Kidney capillary endothelial cell (primary cell): ENCODE data around the gene EIF5.

Source experiments
- DNase-seq: peaks from one replicate; pipeline ENCODE4 v3.0.0-alpha.2; 2018; ENCODE audit warnings: low spot score

EIF5 gene

DNA sequence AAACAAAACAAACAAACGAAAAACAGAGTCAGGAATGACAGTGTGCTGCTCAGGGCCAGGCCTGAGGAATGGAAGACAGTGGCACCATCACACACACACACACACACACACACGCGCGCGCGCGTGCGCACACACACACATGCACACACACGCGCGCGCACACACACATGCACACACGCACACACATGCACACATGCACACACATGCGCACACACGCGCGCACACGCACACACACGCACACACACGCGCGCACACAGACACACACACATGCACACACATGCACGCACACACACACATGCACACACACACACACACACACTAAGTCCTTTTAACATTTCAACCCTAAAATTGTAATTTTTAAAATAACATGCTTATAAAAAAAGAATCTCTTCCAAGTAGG is 38.0 kb downstream of the EIF5 start:
- no peak for DNase-seq

DNA sequence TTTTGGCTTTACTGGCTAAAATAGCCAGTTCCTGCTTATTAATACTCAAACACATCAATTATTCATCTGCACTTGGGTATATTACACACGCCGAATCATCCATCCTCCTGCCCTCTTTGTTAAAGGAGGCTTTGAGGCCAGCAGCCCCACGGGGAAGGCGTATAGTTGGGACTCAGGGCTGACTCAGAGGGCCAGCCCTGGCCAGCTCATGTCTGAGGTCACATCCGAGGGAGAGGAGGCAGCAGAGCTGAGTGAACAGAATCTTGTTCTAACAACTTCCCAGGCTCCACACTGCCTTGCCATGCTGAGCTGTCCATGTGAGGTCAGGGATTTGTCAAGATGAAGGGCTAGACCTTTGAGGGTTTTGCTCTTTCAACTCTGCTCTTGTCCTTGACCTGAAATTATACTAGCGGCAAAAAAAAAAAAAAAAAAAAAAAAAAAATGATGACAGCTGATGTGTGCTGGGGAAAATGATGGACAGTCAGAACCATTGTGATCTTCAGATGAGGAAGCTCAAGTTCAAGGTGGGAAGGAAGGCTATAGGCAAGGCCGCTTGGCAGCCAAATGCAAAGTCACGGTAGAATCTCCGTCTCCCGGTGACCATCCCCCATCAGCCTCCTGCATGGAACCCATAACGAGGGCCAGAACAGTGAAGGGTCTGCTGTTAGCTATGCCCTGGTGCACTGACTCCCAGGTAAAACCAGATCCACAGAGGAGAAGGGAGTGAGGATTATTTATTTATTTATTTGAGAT is 38.7 kb downstream of the EIF5 start:
- peak; percentile 98 for DNase-seq

DNA sequence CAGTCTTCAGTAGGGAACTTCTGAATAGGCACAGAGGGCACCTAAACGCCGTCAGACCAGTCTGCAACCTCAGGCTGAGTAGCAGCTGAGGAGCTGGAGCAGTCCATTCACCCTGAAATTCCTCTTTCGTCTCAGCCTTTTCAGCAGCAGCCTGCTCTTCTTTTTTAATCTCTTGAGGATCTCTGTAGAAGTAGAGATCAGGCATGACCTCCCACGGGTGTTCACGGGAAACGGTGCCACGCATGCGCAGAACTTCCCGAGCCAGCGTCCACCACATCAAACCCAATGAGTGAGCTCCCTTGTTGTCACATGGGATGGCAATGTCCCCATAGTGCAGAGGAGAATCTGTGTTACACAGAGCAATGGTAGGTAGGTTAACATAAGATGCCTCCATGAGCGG is 40.1 kb downstream of the EIF5 start:
- no peak for DNase-seq

DNA sequence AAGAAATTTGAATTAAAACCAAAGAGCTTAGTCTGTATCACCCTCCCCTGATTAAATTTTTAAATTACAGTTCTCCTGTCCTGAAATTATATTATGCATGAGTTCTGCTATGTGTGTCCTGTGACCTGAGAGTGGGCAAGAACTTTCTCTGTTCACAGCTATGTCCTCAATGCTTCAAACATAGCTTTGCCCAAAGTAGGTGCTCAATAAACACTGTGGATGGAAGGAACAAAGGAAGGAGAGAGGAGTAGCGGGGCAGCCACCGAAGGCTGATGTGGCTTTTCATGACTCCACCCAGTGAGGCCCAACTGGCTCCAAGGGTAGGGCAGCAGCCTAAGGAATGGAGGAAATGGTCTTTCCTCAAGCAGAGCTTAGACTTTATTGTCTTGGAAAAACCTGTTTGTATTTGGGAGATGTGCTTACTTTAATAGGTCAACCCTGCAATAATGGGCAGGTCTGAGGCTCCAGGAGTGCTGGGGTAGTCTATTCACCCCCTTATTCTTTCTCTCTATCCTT is 43.5 kb downstream of the EIF5 start:
- DNase-seq = no peak

DNA sequence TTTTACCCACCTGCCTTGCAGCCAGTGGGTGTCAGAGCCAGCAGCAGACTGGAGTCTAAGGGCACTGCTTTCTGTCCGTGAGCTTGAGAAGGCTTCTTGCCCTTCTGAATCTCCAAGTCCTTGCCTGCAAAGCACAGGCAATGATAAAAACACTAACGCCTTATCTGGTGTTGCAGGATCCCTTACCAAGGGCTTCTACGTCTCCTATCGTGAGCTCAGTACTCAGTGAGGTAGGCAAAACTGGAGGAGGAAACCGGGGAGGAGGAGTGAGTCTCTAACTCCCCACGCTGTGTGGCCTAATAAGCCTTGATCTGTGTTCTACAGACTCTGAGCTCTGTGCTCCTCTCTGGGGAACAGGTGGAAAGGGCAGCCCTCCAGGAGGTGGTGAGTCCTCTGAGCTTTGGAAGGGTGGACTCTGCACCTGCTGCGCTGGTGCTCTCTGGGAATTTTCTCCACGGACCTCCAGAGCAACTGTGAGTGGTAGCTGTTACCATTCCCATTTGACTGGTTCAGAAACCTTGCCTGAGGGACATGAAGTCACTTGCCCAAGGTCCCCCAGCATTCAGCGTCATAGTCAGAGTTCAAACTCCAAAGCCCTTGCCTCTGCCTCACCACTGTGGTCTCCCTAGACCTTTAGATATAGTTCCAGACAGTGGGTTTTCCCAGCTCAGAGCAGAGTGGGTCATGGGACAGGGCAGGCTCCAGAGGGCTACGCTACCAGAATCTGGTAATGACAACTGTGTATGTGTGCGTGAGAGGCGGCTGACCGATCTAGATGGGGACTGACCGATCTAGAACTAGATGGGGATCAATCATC is 44.2 kb downstream of the EIF5 start:
- no peak for DNase-seq

DNA sequence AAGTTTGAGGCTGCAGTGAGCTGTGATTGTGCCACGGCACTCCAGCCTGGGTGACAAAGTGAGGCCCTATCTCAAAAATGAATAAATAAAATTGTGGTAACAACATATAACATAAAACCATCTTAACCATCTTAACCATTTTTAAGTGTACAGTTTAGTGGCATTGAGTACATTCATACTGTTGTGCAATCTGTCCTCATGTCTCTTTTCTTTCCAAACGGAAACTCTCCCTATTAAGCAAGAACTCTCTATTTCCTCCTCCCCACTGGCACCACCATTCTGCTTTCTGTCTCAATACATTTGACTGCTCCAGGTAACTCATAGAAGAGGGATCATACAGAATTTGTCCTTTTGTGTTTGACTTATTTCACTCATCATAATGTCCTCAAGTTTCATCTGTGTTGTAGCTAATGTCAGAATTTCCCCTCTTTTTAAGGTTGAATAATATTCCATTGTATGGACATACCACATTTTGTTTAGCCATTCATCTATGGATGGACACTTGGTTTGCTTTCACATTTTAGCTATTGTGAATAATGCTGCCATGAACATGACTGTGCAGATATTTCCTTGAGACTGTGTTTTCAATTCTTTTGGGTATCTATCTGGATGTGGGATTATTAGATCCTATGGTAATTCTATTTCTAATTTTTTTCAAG is 46.8 kb downstream of the EIF5 start:
- DNase-seq = no peak

DNA sequence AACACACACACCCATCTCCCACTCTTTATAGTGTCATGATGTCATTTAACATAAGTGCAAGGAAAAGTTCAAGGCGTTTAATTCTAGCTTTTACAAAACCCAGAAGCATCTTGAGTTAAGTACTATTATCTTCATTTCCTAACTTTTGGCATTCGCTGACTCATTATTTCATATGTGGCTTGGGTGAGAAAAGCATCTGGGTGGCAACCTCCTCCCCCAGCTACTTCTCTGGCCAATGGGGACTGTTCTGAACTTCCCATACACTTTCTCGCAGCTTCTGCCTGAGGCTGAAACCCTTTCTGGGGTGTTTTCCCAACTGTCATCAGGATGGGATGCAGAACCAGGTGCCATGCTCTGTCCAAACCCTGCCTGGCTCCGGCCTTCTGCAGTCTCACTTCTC is 48.3 kb downstream of the EIF5 start:
- DNase-seq = no peak

DNA sequence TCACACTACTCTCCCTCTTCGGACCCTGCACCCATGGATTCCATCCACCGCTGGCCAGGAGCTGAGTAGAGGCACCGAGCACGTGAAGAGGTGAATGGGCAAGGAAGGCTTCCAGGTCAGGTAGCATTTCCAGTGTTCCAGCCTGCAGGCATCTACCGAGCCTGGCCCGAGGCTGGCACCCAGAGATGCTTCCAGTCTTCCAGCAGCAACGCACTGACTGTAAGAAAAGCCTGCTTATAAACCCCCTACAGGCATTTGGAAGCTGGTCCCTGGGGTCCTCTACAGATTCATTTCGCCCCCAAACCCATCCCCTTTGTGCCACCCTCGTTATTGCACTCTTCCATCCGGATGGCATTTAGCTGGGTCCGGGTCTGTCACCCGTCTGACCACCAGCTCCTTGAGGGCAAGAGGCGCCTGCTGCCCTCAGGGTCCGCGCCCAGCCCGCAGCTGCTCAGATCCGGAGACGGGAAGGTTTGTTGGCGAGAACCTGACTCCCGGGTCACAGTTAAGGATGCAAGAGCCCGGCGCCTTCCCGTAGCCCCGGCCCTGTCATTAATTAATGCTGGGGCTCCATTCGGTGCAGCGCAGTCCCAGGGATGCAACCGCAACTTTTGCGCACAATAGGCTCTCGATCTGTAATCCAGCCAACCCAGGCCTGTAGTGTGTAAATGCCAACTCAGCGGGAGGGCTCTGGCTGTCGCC is 50.6 kb downstream of the EIF5 start:
- DNase-seq = no peak

DNA sequence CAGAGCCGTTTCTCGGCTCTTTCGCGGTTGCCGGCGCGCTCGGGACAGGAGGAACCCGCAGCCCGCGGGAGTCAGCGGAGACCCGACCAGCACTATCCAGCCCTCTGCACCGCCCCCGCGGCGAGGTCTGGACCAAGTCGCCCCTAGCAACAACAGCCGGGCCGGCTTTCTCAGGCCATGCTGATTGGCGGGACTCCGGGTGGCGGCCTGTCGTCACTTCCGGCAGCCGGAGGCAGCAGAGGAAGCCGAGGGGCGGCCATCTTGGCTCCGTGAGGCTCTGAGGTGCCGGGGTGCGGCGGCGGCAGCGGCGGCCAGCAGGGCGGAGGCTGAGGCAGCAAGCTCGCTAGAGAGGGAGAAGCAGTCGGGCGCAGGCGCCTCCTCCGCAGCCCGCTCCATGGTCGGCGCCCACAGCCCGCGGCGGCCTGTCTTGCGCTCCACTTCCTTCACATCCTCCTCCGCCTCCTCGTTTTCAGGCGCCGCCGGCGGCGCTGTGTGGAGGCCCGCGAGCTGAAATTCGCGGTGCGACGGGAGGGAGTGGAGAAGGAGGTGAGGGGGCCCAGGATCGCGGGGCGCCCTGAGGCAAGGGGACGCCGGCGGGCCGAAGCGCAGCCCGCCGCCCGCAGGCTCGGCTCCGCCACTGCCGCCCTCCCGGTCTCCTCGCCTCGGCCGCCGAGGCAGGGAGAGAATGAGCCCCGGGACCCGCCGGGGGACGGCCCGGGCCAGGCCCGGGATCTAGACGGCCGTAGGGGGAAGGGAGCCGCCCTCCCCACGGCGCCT is 51.3 kb downstream of the EIF5 start, which contains the start of gene MARK3:
Gene MARK3 (plus strand): TSS at position 264 of the 777 bp plus-strand sequence. CDS start 615 bp downstream, outside the sequence.
- DNase-seq = peak; percentile 92

DNA sequence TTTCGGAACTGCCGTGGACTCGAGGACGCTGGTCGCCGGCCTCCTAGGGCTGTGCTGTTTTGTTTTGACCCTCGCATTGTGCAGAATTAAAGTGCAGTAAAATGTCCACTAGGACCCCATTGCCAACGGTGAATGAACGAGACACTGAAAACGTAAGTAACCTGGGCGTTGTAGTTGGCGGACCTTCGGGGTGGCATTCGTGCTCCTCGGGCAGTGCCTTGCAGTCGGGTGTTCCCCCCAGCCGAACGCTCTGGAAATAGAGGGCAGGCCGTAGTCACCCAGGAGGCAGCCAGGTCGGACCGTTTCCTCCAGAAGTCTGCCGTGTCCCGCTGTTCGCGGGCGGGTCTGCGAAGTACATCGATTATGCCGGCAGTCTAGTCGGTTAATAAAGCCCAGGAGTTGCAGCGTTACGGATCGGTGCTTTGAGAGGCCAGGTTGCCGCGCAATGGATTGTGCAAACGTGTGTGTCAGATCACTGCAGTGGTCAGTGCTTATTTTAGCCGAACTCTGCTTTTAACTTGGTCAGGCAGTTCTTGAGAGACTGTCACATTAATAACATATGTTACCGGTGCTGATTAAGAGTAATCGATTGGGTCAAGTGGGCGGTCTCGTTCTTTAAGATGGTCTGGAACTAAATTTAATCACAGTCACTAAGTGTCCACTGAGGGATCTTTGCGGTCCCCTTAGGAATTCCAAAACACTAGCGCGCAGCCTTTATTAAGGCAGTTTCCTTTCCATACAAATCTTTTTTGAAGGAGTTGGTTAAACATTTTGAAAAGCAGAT is 52.1 kb downstream of the EIF5 start:
- no peak for DNase-seq

DNA sequence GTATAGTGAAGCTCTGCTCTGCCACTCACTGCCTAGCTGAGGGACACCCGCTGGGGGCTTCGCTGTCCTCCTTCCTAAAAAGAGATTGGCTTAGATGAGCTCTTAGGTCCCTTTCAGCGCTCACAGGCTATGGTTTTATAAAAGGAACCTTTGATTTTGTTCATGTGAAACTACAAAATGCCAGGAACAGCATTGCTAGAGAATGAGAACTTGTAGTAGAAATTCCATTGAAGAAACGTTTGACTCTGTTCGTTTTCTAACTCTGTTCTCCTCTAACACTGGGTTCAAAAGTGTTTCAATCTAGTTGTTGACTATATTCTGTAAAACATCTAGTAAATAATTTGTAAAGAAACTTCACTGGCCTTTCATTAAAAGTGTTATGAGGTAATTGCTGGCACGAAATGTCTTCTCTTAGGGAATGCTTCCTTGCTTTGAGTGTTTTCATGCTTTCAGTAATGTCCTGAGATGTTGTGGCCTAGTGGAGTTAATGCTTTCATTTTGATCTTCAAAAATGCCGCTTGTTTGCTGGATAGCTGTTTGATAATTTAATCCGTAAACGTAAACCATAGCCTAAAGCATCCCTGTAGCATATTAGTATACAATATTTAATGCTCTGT is 52.8 kb downstream of the EIF5 start:
- no peak for DNase-seq

DNA sequence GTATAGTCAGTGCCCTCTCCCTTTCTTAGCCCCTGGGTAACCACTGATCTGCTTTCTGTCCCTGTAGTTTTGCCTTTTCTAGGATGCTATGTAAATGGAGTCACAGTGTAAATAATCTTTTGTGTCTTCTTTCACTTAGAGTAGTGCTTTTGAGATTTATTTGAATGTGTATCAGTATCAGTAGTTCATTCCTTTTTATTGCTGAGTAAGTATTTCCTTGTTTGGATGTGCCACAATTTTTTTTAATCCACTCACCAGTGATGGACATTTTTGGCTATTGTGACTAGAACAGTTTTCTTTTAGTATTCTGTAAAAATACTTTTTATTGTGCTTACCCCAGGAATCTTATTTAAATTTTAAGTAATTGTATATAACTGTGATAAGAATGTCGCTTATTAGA is 54.6 kb downstream of the EIF5 start:
- DNase-seq = no peak

DNA sequence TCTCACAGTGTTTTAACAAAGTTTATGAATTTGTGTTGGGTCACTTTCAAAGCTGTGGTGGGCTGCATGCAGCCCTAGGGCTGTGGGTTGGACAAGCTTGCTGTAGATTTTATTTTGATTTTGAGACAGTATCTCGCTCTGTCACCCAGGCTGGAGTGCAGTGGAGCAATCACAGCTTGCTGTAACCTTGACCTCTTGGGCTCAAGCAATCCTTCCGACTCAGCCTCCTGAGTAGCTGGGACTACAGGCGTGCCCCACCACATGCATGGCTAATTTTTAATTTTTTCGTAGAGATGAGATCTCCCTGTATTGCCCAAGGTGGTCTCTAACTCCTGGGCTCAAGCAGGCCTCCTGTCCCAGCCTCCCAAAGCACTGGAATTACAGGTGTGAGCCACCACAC is 56.6 kb downstream of the EIF5 start:
- DNase-seq = no peak

DNA sequence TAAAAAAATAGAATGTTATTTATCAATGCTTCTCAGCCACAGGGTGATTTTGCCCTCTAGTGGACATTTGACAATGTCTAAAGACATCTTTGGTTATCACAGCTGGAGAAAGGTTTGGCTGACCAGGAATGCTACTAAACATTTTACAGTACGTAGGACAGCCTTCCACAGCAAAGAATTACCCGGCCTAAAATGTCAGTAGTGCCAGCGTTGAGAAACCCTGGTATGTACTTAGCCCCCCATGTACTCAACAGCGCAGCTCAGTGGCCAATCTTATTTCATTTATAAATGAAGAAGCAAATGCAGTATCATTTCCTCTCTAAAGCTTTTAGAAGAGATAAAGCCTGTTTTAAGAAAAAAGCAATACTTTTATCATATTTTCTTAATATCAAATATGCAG is 57.0 kb downstream of the EIF5 start:
- DNase-seq = peak; percentile 42

DNA sequence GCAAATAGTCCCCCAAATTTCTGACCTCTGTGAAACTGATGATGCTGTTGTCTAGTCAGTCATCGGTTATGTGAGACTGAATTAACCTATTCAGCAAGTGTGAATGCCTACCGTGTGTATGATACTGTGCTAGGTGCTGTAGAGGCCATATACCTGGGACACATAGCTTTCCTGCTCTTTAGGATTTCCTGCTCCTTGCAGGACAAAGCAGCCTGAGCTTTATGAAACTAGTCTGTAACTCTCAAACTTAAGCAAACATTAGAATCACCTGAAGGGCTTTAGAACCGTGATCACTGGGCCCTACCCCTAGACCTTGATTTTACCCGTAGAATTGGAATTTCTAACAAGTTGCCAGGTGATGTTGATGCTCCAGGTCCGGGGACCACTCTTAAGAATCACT is 58.1 kb downstream of the EIF5 start:
- no peak for DNase-seq

DNA sequence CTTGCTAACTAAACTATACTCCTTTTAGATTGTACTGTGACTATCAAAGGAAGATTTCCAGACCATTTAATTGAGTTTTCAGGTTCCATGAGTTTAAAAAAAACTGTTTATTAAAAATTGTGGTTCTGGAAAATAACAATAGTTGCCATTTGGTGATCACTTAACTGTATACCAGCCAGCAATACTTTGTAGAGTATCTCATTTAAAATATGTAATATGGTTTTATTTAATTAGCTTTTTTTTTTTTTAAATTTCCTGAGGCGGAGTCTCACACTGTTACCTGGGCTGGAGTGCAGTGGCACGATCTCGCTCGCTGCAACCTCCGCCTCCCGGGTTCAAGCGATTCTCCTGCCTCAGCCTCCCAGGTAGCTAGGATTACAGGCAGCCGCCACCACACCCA is 58.5 kb downstream of the EIF5 start:
- no peak for DNase-seq

DNA sequence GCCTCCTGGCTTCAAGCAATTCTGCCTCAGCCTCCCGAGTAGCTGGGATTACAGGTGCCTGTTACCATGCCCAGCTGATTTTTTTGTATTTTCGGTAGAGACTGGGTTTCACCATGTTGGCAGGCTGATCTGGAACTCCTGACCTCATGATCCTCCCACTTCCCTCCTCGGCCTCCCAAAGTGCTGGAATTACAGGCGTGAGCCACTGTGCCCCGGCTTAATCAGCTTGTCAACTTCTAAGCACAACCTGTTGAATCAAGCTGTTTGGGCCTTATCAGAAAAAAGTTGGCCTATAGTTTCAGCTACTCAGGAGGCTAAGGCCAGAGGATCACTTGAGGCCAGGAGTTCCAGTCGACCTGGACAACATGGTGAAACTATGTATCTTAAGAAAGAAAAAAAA is 59.0 kb downstream of the EIF5 start:
- DNase-seq = no peak

DNA sequence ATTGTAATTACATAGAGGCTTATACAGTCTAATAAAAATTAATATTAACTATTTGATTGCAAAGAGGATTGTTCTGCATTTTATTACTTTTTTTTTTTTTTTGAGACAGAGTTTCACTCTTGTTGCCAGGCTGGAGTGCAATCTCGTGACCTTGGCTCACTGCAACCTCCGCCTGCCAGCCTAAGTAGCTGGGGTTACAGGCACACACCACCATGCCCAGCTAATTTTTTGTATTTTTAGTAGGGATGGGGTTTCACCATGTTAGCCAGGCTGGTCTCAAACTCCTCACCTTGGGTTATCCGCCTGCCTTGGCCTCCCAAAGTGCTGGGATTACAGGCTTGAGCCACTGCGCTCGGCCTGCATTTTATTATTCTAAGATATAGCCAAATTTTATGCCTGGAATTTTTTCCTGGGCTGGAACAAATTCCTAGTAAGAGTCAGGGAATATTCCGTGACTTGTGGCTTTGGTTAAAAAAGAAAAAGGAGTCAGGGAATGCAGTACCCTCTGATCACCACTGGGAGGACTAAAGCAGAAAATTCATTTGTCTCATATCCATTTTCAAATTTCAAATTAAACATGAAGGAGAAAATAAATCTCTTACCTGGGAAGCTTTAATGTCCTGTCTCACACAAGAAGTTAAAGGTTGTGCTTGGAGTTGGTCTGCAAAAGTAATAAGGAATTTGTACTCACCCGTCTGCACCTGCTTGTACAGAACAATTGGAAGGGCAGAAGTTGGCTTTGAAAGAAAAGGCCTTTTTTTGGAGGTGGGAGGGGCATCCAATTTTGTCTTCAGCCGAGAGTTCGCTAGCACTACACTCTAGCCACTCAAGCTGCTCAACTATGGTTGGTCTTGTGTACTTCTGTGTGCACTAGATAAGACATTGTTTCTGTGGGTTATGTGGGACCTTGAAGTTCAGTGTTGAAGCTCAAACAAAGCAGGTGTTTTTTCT is 59.9 kb downstream of the EIF5 start:
- DNase-seq = no peak
